ENCODE data around the gene ORM1.

The ORM1 gene

GRCh38 chr9:114372921-114373448 lies 50.1 kb downstream of the ORM1 start:
- Histone ChIP-seq H3K4me3 (no peak overlapping the region), H3K4me1 (peaks cover 0 to 10% (median 10%) of the 10 kb centered on the region in 4 donors), H3K27me3 (no peaks in the 10 kb centered on the region), H3K27ac (peak overlapping the region; percentile 3 to 39), H3K36me3 (peaks cover 27 to 82% (median 76%) of the 10 kb centered on the region in 3 donors), H3K9me3 (no peaks in the 10 kb centered on the region)
- TF ChIP-seq CTCF (IDR thresholded peaks at IDR 0.05): no peak
- intact Hi-C loops (cut with DNase I; ENCODE audit: low total_unique reads): no loop called here
- peak; percentile 57 to 80 for DNase-seq

- peaks cover 22 to 84% (median 74%) of the 10 kb centered on the region in 3 donors for H3K36me3 ChIP-seq
- intact Hi-C loops (cut with DNase I; ENCODE audit: low total_unique reads): no loop called here
- H3K27me3 ChIP-seq: no peaks in the 10 kb centered on the region
- H3K4me1 ChIP-seq: peaks cover 0 to 17% (median 14%) of the 10 kb centered on the region in 4 donors
- DNase-seq: no peak
- H3K4me3 ChIP-seq: no peak overlapping the region
- no peak overlapping the region for H3K27ac ChIP-seq
- TF ChIP-seq CTCF (IDR thresholded peaks at IDR 0.05): no peak
- no peaks in the 10 kb centered on the region for H3K9me3 ChIP-seq
Observed at GRCh38 chr9:114373960-114374730, 51.2 kb downstream of the ORM1 start.

- H3K9me3 ChIP-seq: no peaks in the 10 kb centered on the region
- H3K4me1 ChIP-seq: peaks cover 0 to 22% (median 17%) of the 10 kb centered on the region in 4 donors
- no peak overlapping the region for H3K4me3 ChIP-seq
- no peak for DNase-seq
- no peaks in the 10 kb centered on the region for H3K27me3 ChIP-seq
- intact Hi-C loops (cut with DNase I; ENCODE audit: low total_unique reads): no loop called here
- TF ChIP-seq CTCF (IDR thresholded peaks at IDR 0.05): no peak
- peaks cover 22 to 90% (median 78%) of the 10 kb centered on the region in 3 donors for H3K36me3 ChIP-seq
- H3K27ac ChIP-seq: no peak overlapping the region
Observed at GRCh38 chr9:114374936-114375335, 52.0 kb downstream of the ORM1 start.

- no peak for DNase-seq
- no peak for TF ChIP-seq CTCF (IDR thresholded peaks at IDR 0.05)
- H3K4me3 ChIP-seq: no peak overlapping the region
- peaks cover 22 to 88% (median 78%) of the 10 kb centered on the region in 3 donors for H3K36me3 ChIP-seq
- intact Hi-C loops (cut with DNase I; ENCODE audit: low total_unique reads): no loop called here
- H3K4me1 ChIP-seq: peaks cover 0 to 25% (median 17%) of the 10 kb centered on the region in 4 donors
- no peaks in the 10 kb centered on the region for H3K27me3 ChIP-seq
- H3K27ac ChIP-seq: no peak overlapping the region
- H3K9me3 ChIP-seq: no peaks in the 10 kb centered on the region
Observed at GRCh38 chr9:114375386-114376175, 52.7 kb downstream of the ORM1 start.

All from tibial artery (tissue), 4 donors.